ENCODE data around the gene DLL1.

DNA sequence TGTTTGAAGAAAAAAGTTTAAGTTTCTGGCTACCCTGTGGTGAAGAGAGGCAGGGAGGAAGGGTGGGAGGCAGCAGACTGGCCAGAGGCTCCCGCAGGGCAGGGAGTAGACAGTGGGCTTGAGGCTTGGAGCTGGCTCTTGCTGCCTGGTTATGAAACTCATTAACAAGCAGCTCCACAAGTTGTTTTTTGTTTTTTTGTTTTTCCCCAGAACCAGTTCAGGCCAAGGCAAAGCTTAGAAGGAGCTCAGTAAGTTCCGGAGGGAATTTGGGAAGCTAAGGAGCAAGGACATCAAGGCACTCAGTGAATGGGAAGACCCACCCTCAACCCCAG, 4.0 kb downstream of the DLL1 start:
- TF ChIP-seq, protein P1, sequence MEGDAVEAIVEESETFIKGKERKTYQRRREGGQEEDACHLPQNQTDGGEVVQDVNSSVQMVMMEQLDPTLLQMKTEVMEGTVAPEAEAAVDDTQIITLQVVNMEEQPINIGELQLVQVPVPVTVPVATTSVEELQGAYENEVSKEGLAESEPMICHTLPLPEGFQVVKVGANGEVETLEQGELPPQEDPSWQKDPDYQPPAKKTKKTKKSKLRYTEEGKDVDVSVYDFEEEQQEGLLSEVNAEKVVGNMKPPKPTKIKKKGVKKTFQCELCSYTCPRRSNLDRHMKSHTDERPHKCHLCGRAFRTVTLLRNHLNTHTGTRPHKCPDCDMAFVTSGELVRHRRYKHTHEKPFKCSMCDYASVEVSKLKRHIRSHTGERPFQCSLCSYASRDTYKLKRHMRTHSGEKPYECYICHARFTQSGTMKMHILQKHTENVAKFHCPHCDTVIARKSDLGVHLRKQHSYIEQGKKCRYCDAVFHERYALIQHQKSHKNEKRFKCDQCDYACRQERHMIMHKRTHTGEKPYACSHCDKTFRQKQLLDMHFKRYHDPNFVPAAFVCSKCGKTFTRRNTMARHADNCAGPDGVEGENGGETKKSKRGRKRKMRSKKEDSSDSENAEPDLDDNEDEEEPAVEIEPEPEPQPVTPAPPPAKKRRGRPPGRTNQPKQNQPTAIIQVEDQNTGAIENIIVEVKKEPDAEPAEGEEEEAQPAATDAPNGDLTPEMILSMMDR (conservative IDR thresholded peaks at IDR 0.05) = no peak
- no peak for TF ChIP-seq EZH2 (IDR thresholded peaks at IDR 0.05; ENCODE audit: low read depth)

Measured in PC-9 (cell line).